WTC11 (cell line): ENCODE results near the gene TMEM147. TPM values are rescaled to one million over a fixed set of nuclear protein-coding genes. Genes with fewer than 3 reads are reported as not detected.

Source experiments
- ATAC-seq: fragments of 200-7000 bp; cut with Tn5 transposase; 2 replicates; pipeline ENCODE4 v1.10.0; 2021; ENCODE audit warnings: mild to moderate bottlenecking, moderate library complexity
- CTCF ChIA-PET: fragments of 300-600 bp; sonication (Branson Sonifier 250); formaldehyde crosslinking; loops from one replicate; lab custom pipeline; 2021; ENCODE audit warnings: antibody characterized with exemption; lab: Charles Lee
- POLR2A ChIA-PET: fragments of 350-600 bp; sonication (Branson Sonifier 250); formaldehyde crosslinking; loops from one replicate; lab custom pipeline; 2021; ENCODE audit warnings: antibody characterized with exemption; lab: Charles Lee
- DNase-seq: peaks from one replicate; pipeline ENCODE4 v3.0.0; 2021; ENCODE audit warnings: low spot score
- H3K27ac Mint-ChIP-seq: 2 replicates; pipeline ENCODE4 v1.8.0; 2021; ENCODE audit warnings: mixed read lengths
- H3K27me3 Mint-ChIP-seq: 2 replicates; pipeline ENCODE4 v1.8.0; 2021; ENCODE audit warnings: low read depth, mild to moderate bottlenecking, moderate library complexity, mixed read lengths
- H3K36me3 Mint-ChIP-seq: 2 replicates; pipeline ENCODE4 v1.8.0; 2021; ENCODE audit warnings: mixed read lengths
- H3K4me1 Mint-ChIP-seq: 2 replicates; pipeline ENCODE4 v1.8.0; 2022; ENCODE audit warnings: mixed read lengths
- H3K4me3 Mint-ChIP-seq: 2 replicates; pipeline ENCODE4 v1.8.0; 2021; ENCODE audit warnings: mild to moderate bottlenecking, moderate library complexity, mixed read lengths
- H3K9me3 Mint-ChIP-seq: 2 replicates; pipeline ENCODE4 v1.8.0; 2021; ENCODE audit warnings: mixed read lengths
- CBFB ChIP-seq: sonication (generic); formaldehyde crosslinking; IDR thresholded peaks from 2 replicates; pipeline ENCODE4 v1.8.1; 2022; ENCODE audit warnings: mild to moderate bottlenecking, low read depth, missing genetic modification reagents
- CREM ChIP-seq: sonication (generic); formaldehyde crosslinking; IDR thresholded peaks from 2 replicates; pipeline ENCODE4 v1.8.1; 2022; ENCODE audit warnings: mild to moderate bottlenecking, missing genetic modification reagents, moderate library complexity
- ETV6 ChIP-seq: sonication (generic); formaldehyde crosslinking; IDR thresholded peaks from 2 replicates; pipeline ENCODE4 v1.8.1; 2022; ENCODE audit warnings: mild to moderate bottlenecking, missing genetic modification reagents
- GTF2I ChIP-seq: fragments of 250-450 bp; sonication (Bioruptor Pico); conservative IDR thresholded peaks from 2 replicates; pipeline ENCODE4 v1.4.0; 2021; ENCODE audit warnings: mild to moderate bottlenecking
- KAT7 ChIP-seq: sonication (generic); formaldehyde crosslinking; IDR thresholded peaks from 2 replicates; pipeline ENCODE4 v1.8.1; 2023; ENCODE audit warnings: missing genetic modification reagents, mild to moderate bottlenecking, borderline replicate concordance
- MXD4 ChIP-seq: fragments of 250-450 bp; sonication (Bioruptor Pico); IDR thresholded peaks from 2 replicates; pipeline ENCODE4 v1.8.0; 2021; ENCODE audit warnings: mild to moderate bottlenecking, moderate library complexity, borderline replicate concordance
- NR1H2 ChIP-seq: sonication (generic); formaldehyde crosslinking; IDR thresholded peaks from 2 replicates; pipeline ENCODE4 v1.9.0; 2021; ENCODE audit warnings: mild to moderate bottlenecking, moderate library complexity, missing genetic modification reagents
- PRRX2 ChIP-seq: fragments of 250-450 bp; sonication (Bioruptor Pico); IDR thresholded peaks from 2 replicates; pipeline ENCODE4 v1.8.0; 2021; ENCODE audit warnings: mild to moderate bottlenecking
- RORB ChIP-seq: fragments of 250-450 bp; sonication (Bioruptor Pico); IDR thresholded peaks from 2 replicates; pipeline ENCODE4 v1.9.0; 2021; ENCODE audit warnings: mild to moderate bottlenecking
- TEAD1 ChIP-seq: sonication (generic); formaldehyde crosslinking; IDR thresholded peaks from 2 replicates; pipeline ENCODE4 v1.8.0; 2022; ENCODE audit warnings: mild to moderate bottlenecking, missing genetic modification reagents
- ZNF121 ChIP-seq: sonication (generic); formaldehyde crosslinking; IDR thresholded peaks from 2 replicates; pipeline ENCODE4 v1.8.0; 2023; ENCODE audit warnings: missing genetic modification reagents
- ZNF138 ChIP-seq: sonication (generic); formaldehyde crosslinking; conservative IDR thresholded peaks from 2 replicates; pipeline ENCODE4 v1.8.1; 2022; ENCODE audit warnings: mild to moderate bottlenecking, moderate library complexity, missing genetic modification reagents
- ZNF232 ChIP-seq: sonication (generic); formaldehyde crosslinking; IDR thresholded peaks from 2 replicates; pipeline ENCODE4 v1.8.0; 2022; ENCODE audit warnings: mild to moderate bottlenecking, missing genetic modification reagents
- ZNF263 ChIP-seq: sonication (generic); formaldehyde crosslinking; IDR thresholded peaks from 2 replicates; pipeline ENCODE4 v1.8.1; 2022; ENCODE audit warnings: low read depth, mild to moderate bottlenecking, moderate library complexity, missing genetic modification reagents
- total RNA-seq: library from RNA; stranded (reverse); gene quantifications from 3 replicates; pipeline ENCODE4 v1.2.3, GENCODE V29; 2021
- TF ChIP-seq, protein P1 (sequence below): fragments of 250-450 bp; sonication (Bioruptor Pico); IDR thresholded peaks from 2 replicates; pipeline ENCODE4 v1.9.0; 2021; ENCODE audit warnings: mild to moderate bottlenecking
- TF ChIP-seq, protein P2 (sequence below): sonication (generic); formaldehyde crosslinking; IDR thresholded peaks from 2 replicates; pipeline ENCODE4 v1.8.1; 2023; ENCODE audit warnings: mild to moderate bottlenecking, missing genetic modification reagents, moderate library complexity
- TF ChIP-seq, protein P3 (sequence below): fragments of 250-450 bp; sonication (Bioruptor Pico); IDR thresholded peaks from 2 replicates; pipeline ENCODE4 v2.1.2; 2022; ENCODE audit warnings: mild to moderate bottlenecking, moderate library complexity
- TF ChIP-seq, protein P4 (sequence below): sonication (generic); formaldehyde crosslinking; IDR thresholded peaks from 2 replicates; pipeline ENCODE4 v1.8.1; 2022; ENCODE audit warnings: mild to moderate bottlenecking, moderate library complexity, missing genetic modification reagents
- TF ChIP-seq, protein P5 (sequence below): fragments of 250-450 bp; sonication (Bioruptor Pico); IDR thresholded peaks from 2 replicates; pipeline ENCODE4 v1.9.0; 2021; ENCODE audit warnings: mild to moderate bottlenecking
- TF ChIP-seq, protein P6 (sequence below): sonication (generic); formaldehyde crosslinking; IDR thresholded peaks from 2 replicates; pipeline ENCODE4 v1.8.0; 2022; ENCODE audit warnings: mild to moderate bottlenecking, missing genetic modification reagents
- TF ChIP-seq, protein P7 (sequence below): sonication (generic); formaldehyde crosslinking; IDR thresholded peaks from 2 replicates; pipeline ENCODE4 v1.8.0; 2022; ENCODE audit warnings: mild to moderate bottlenecking, missing genetic modification reagents

The TMEM147 gene
- total RNA-seq, 1 experiment from 2014 or later = 135 TPM

DNA sequence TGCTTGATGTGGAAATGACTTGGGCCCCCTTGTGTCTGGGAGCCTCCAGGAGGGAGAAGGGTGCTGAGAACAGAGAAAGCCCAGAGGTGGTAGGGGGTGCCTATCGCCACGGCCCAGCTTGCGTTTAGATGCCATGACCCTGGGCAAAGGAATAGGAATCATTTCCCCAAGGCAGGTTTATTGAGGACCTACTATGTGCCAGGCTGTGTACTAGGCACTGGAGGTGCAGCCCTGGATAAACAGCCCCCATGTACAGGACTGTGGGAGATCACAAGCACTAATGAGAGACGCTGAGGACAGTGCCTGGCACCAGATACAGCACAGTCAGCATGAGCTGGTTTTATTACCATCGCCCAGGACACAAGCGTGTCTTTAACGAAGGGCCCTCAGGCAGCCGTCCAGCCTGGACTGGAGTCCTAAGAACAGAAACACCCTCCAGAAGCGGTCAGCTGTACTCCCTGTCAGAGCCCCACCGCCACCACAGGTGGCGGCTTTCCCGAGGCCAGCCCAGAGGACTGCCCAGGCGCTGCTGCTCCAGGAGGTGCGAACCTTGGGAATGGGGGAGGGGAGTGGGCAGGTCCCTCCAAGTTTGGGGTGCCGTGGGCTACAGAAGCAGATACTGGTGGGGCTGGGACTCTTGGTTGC, 4.6 kb downstream of the TMEM147 start (continued):
- TF ChIP-seq, protein P1, sequence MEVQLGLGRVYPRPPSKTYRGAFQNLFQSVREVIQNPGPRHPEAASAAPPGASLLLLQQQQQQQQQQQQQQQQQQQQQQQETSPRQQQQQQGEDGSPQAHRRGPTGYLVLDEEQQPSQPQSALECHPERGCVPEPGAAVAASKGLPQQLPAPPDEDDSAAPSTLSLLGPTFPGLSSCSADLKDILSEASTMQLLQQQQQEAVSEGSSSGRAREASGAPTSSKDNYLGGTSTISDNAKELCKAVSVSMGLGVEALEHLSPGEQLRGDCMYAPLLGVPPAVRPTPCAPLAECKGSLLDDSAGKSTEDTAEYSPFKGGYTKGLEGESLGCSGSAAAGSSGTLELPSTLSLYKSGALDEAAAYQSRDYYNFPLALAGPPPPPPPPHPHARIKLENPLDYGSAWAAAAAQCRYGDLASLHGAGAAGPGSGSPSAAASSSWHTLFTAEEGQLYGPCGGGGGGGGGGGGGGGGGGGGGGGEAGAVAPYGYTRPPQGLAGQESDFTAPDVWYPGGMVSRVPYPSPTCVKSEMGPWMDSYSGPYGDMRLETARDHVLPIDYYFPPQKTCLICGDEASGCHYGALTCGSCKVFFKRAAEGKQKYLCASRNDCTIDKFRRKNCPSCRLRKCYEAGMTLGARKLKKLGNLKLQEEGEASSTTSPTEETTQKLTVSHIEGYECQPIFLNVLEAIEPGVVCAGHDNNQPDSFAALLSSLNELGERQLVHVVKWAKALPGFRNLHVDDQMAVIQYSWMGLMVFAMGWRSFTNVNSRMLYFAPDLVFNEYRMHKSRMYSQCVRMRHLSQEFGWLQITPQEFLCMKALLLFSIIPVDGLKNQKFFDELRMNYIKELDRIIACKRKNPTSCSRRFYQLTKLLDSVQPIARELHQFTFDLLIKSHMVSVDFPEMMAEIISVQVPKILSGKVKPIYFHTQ (CRISPR knock-in tag) = no peak
- TF ChIP-seq, protein P2, sequence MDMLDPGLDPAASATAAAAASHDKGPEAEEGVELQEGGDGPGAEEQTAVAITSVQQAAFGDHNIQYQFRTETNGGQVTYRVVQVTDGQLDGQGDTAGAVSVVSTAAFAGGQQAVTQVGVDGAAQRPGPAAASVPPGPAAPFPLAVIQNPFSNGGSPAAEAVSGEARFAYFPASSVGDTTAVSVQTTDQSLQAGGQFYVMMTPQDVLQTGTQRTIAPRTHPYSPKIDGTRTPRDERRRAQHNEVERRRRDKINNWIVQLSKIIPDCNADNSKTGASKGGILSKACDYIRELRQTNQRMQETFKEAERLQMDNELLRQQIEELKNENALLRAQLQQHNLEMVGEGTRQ (CRISPR knock-in tag) = no peak
- TF ChIP-seq NR1H2 (no peak), ZNF121 (no peak), TEAD1 (CRISPR knock-in tag) (no peak), ZNF263 (CRISPR knock-in tag) (no peak), MXD4 (CRISPR knock-in tag) (no peak), ZNF138 (CRISPR knock-in tag) (no peak), CBFB (no peak), RORB (no peak)
- TF ChIP-seq, protein P3, sequence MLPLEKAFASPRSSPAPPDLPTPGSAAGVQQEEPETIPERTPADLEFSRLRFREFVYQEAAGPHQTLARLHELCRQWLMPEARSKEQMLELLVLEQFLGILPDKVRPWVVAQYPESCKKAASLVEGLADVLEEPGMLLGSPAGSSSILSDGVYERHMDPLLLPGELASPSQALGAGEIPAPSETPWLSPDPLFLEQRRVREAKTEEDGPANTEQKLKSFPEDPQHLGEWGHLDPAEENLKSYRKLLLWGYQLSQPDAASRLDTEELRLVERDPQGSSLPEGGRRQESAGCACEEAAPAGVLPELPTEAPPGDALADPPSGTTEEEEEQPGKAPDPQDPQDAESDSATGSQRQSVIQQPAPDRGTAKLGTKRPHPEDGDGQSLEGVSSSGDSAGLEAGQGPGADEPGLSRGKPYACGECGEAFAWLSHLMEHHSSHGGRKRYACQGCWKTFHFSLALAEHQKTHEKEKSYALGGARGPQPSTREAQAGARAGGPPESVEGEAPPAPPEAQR = no peak
- TF ChIP-seq, protein P4, sequence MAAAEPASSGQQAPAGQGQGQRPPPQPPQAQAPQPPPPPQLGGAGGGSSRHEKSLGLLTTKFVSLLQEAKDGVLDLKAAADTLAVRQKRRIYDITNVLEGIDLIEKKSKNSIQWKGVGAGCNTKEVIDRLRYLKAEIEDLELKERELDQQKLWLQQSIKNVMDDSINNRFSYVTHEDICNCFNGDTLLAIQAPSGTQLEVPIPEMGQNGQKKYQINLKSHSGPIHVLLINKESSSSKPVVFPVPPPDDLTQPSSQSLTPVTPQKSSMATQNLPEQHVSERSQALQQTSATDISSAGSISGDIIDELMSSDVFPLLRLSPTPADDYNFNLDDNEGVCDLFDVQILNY (CRISPR knock-in tag) = no peak
- TF ChIP-seq, protein P5, sequence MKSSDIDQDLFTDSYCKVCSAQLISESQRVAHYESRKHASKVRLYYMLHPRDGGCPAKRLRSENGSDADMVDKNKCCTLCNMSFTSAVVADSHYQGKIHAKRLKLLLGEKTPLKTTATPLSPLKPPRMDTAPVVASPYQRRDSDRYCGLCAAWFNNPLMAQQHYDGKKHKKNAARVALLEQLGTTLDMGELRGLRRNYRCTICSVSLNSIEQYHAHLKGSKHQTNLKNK = no peak
- TF ChIP-seq, protein P6, sequence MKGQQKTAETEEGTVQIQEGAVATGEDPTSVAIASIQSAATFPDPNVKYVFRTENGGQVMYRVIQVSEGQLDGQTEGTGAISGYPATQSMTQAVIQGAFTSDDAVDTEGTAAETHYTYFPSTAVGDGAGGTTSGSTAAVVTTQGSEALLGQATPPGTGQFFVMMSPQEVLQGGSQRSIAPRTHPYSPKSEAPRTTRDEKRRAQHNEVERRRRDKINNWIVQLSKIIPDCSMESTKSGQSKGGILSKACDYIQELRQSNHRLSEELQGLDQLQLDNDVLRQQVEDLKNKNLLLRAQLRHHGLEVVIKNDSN (CRISPR knock-in tag) = no peak

DNA sequence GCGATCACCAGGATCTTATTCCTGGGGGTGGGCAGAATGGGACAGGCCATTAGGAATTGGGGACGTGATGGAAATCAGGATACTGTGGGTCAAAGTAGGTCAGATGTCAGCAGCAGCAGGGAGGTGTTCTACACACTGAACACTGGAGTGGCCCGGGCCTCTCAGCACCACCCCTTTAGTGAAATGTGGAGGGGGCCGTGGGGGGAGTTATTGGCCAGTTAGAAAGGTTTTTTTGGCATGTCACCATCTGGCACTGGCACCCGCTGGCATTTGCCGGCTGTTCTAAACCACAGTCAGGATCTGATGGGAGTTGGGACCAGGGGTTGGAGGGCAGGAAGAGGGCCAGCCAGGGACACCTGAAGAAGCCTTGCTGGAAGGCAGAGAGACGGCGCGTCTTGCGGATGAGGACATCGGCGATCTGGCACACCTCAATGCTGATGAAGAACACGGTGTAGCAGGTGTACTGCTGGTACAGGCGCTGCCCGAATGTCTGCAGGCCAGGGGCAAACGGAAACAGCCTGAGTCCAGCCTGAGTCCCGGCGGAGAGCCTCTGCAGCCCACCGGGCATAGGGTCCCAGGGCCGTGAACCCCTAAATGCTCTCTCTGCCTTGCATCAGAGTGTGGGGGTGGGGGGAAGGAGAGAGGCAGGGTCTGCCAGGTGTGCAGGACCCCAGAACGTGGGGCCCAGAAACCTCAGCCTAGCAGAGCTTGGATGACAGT, 5.8 kb downstream of the TMEM147 start:
- CTCF ChIA-PET = interaction anchor here (0.8 to 1.4 kb wide), 3 partner anchors 41 to 123 kb away, joined by 3 to 4 read pairs (median 4); no protein-coding TSS in a partner anchor
- DNase-seq (no peak), ATAC-seq (no peak)
- Mint-ChIP-seq H3K4me3 (no peak overlapping the region), H3K4me1 (peaks cover 18% of the 10 kb centered on the region), H3K27me3 (peaks cover 7% of the 10 kb centered on the region), H3K27ac (no peak overlapping the region), H3K36me3 (peaks cover 10% of the 10 kb centered on the region; the same call in 1 of the 2 replicates), H3K9me3 (no peaks in the 10 kb centered on the region)
- POLR2A ChIA-PET = no interaction called here
- TF ChIP-seq, protein P2 (CRISPR knock-in tag) = no peak
- TF ChIP-seq, protein P1 (CRISPR knock-in tag) = no peak
- no peak for TF ChIP-seq ETV6 (CRISPR knock-in tag)
- TF ChIP-seq PRRX2 (CRISPR knock-in tag) = no peak
- no peak for TF ChIP-seq ZNF232 (CRISPR knock-in tag)
- no peak for TF ChIP-seq GTF2I (CRISPR knock-in tag)
- TF ChIP-seq, protein P7, sequence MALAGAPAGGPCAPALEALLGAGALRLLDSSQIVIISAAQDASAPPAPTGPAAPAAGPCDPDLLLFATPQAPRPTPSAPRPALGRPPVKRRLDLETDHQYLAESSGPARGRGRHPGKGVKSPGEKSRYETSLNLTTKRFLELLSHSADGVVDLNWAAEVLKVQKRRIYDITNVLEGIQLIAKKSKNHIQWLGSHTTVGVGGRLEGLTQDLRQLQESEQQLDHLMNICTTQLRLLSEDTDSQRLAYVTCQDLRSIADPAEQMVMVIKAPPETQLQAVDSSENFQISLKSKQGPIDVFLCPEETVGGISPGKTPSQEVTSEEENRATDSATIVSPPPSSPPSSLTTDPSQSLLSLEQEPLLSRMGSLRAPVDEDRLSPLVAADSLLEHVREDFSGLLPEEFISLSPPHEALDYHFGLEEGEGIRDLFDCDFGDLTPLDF (CRISPR knock-in tag) = no peak
- no peak for TF ChIP-seq CREM
- TF ChIP-seq KAT7 (CRISPR knock-in tag) = no peak
